ENCODE data around the gene PRDM16.

The PRDM16 gene

GRCh38 chr1:3472088-3472850 is 403.3 kb downstream of the PRDM16 start:
- DNase-seq: no peak

- no peak for DNase-seq
Observed at GRCh38 chr1:3472906-3473305, 403.9 kb downstream of the PRDM16 start.

- DNase-seq: no peak
Observed at GRCh38 chr1:3473381-3473844, 404.4 kb downstream of the PRDM16 start.

- no peak for DNase-seq
Observed at GRCh38 chr1:3474016-3474415, 405.0 kb downstream of the PRDM16 start.

- no peak for DNase-seq
Observed at GRCh38 chr1:3474421-3474820, 405.4 kb downstream of the PRDM16 start.

- DNase-seq: no peak
Observed at GRCh38 chr1:3475839-3476573, 407.0 kb downstream of the PRDM16 start.

- DNase-seq: no peak
Observed at GRCh38 chr1:3476666-3477065, 407.7 kb downstream of the PRDM16 start.

- no peak for DNase-seq
Observed at GRCh38 chr1:3477241-3477995, 408.4 kb downstream of the PRDM16 start.

- DNase-seq: no peak
Observed at GRCh38 chr1:3478187-3478586, 409.2 kb downstream of the PRDM16 start.

- DNase-seq: no peak
Observed at GRCh38 chr1:3479511-3480368, 410.7 kb downstream of the PRDM16 start.

GRCh38 chr1:3480369-3480719 is 411.3 kb downstream of the PRDM16 start:
- no peak for DNase-seq

GRCh38 chr1:3481046-3481445 is 412.0 kb downstream of the PRDM16 start:
- DNase-seq: no peak

GRCh38 chr1:3481836-3482375 is 412.9 kb downstream of the PRDM16 start:
- DNase-seq: no peak

- no peak for DNase-seq
Observed at GRCh38 chr1:3482378-3482849, 413.4 kb downstream of the PRDM16 start.

GRCh38 chr1:3483380-3483779 is 414.4 kb downstream of the PRDM16 start:
- DNase-seq: no peak

GRCh38 chr1:3483801-3484444 is 414.9 kb downstream of the PRDM16 start:
- peak in 1 of 2 experiments; percentile 7 for DNase-seq

GRCh38 chr1:3485016-3485415 is 416.0 kb downstream of the PRDM16 start:
- no peak for DNase-seq
